GM12878 (cell line): ENCODE results near the gene CDKN2B-AS1. TPM values are rescaled to one million over a fixed set of nuclear protein-coding genes. Genes with fewer than 3 reads are reported as not detected.

ENCODE experiments used
- ATAC-seq: fragments of 200-7000 bp; cut with Tn5 transposase; 3 replicates; pipeline ENCODE4 v1.9.1; 2020; ENCODE audit warnings: mild to moderate bottlenecking, moderate library complexity
- BruUV-seq: library from RNA; stranded (reverse); fragments of 400-500 nt; replicated peaks from 2 replicates; lab custom pipeline; 2021; lab: Mats Ljungman, UMichigan
- CTCF ChIA-PET: fragments of 300-600 bp; sonication (Branson Sonifier 250); formaldehyde crosslinking; extraction: SDS; loops from one replicate; lab custom pipeline; 2021; ENCODE audit warnings: inconsistent platforms; lab: Yijun Ruan, JAX
- POLR2A ChIA-PET: fragments of 350-600 bp; formaldehyde crosslinking; extraction: SDS; loops from one replicate; lab custom pipeline; 2021; ENCODE audit warnings: inconsistent platforms; lab: Charles Lee
- RAD21 ChIA-PET: fragments of 300-600 bp; sonication (Branson Sonifier 250); formaldehyde crosslinking; loops from one replicate; lab custom pipeline; 2023; ENCODE audit warnings: antibody characterized with exemption; ENCODE audit not compliant: unreplicated experiment; lab: Charles Lee
- SMC1A ChIA-PET: fragments of 300-600 bp; sonication (Branson Sonifier 250); formaldehyde crosslinking; loops from one replicate; lab custom pipeline; 2023; ENCODE audit not compliant: unreplicated experiment, uncharacterized antibody; lab: Charles Lee
- DNase-seq: peaks from one replicate; pipeline ENCODE4 v3.0.0-alpha.2; 2011; ENCODE audit warnings: low read depth, low spot score
- FAIRE-seq: peaks from 3 replicates; lab custom pipeline; 2011; peaks lifted over from hg19 to GRCh38; lab: Jason Lieb, UNC
- H2AFZ ChIP-seq: 2 replicates; pipeline ENCODE4 v1.6.0; 2011; ENCODE audit warnings: low read depth, low read length, control low read depth; ENCODE audit not compliant: control insufficient read depth
- H3K27ac ChIP-seq: 2 replicates; pipeline ENCODE4 v1.5.1; 2011; ENCODE audit warnings: control low read depth; ENCODE audit not compliant: control insufficient read depth, insufficient read depth
- H3K27me3 ChIP-seq, 2 experiments: replicated peaks in 1 of 2; 2 replicates each; pipeline versions ENCODE4 v1.6.0 to v1.6.1; 2011; ENCODE audit warnings: low read length in 1 of 2; ENCODE audit not compliant: control insufficient read depth in 2 of 2, insufficient read depth in 2 of 2
- H3K36me3 ChIP-seq, 2 experiments: 2 replicates each; pipeline ENCODE4 v1.5.1; 2011; ENCODE audit warnings: low read length in 1 of 2; ENCODE audit not compliant: control insufficient read depth in 2 of 2, insufficient read depth in 2 of 2
- H3K4me1 ChIP-seq: 2 replicates; pipeline ENCODE4 v1.6.1; 2011; ENCODE audit warnings: mild to moderate bottlenecking, low read length, moderate library complexity, mixed read lengths; ENCODE audit not compliant: control insufficient read depth, insufficient read depth
- H3K4me2 ChIP-seq: 2 replicates; pipeline ENCODE4 v1.6.0; 2011; ENCODE audit warnings: control low read depth; ENCODE audit not compliant: control insufficient read depth, insufficient read depth
- H3K4me3 ChIP-seq: fragments of 200-600 bp; sonication (generic); 2 replicates; pipeline ENCODE4 v1.5.1; 2016
- H3K79me2 ChIP-seq: 2 replicates; pipeline ENCODE4 v1.6.0; 2011; ENCODE audit warnings: low read length; ENCODE audit not compliant: control insufficient read depth, insufficient read depth
- H3K9ac ChIP-seq: 2 replicates; pipeline ENCODE4 v1.8.0; 2011; ENCODE audit warnings: low read length, control low read depth, mixed read lengths; ENCODE audit not compliant: control insufficient read depth, insufficient read depth
- H3K9me3 ChIP-seq: replicated peaks from 3 replicates; pipeline ENCODE4 v1.5.1; 2011; ENCODE audit warnings: mild to moderate bottlenecking, low read length; ENCODE audit not compliant: control insufficient read depth, insufficient read depth
- H4K20me1 ChIP-seq: 2 replicates; pipeline ENCODE4 v1.6.0; 2011; ENCODE audit not compliant: control insufficient read depth, insufficient read depth
- BCL11A ChIP-seq: IDR thresholded peaks from 2 replicates; pipeline ENCODE4 v1.6.1; 2011; ENCODE audit warnings: low read depth, low read length
- CBX3 ChIP-seq: fragments of 200-600 bp; sonication (generic); IDR thresholded peaks from 2 replicates; pipeline ENCODE4 v1.6.1; 2016; ENCODE audit warnings: low read depth, borderline replicate concordance
- HCFC1 ChIP-seq: fragments of 150-350 bp; IDR thresholded peaks from 2 replicates; pipeline ENCODE4 v1.6.1; 2014; ENCODE audit warnings: low read length
- HDAC2 ChIP-seq: fragments of 200-600 bp; sonication (generic); IDR thresholded peaks from 2 replicates; pipeline ENCODE4 v1.6.1; 2017
- HDGF ChIP-seq: fragments of 450-650 bp; IDR thresholded peaks from 2 replicates; pipeline ENCODE4 v1.6.1; 2016; ENCODE audit warnings: antibody characterized with exemption
- JUNB ChIP-seq: IDR thresholded peaks from 2 replicates; pipeline ENCODE4 v1.6.1; 2016; ENCODE audit warnings: antibody characterized with exemption, mild to moderate bottlenecking
- MEF2A ChIP-seq: IDR thresholded peaks from 2 replicates; pipeline ENCODE4 v1.6.1; 2011; ENCODE audit warnings: low read depth, mild to moderate bottlenecking, low read length, moderate library complexity; ENCODE audit not compliant: insufficient read depth
- MEF2B ChIP-seq: fragments of 450-650 bp; IDR thresholded peaks from 2 replicates; pipeline ENCODE4 v1.6.1; 2018; ENCODE audit warnings: mild to moderate bottlenecking, moderate library complexity; ENCODE audit not compliant: partially characterized antibody, poor library complexity, severe bottlenecking
- RBBP5 ChIP-seq: fragments of 200-600 bp; sonication (generic); conservative IDR thresholded peaks from 2 replicates; pipeline ENCODE4 v1.6.1; 2016
- USF1 ChIP-seq: IDR thresholded peaks from 2 replicates; pipeline ENCODE4 v1.6.1; 2011; ENCODE audit warnings: borderline replicate concordance, low read depth, mild to moderate bottlenecking, moderate library complexity, mixed read lengths, low read length; ENCODE audit not compliant: insufficient read depth; ENCODE audit errors: extremely low read length
- ZNF217 ChIP-seq: fragments of 450-650 bp; IDR thresholded peaks from 2 replicates; pipeline ENCODE4 v1.6.1; 2017; ENCODE audit warnings: antibody characterized with exemption, mild to moderate bottlenecking
- WGBS: methylation state at CpG from one replicate; pipeline ENCODE4 v1.1.6; 2016; ENCODE audit warnings: low lambda C conversion rate; ENCODE audit not compliant: insufficient replicate concordance, insufficient coverage; ENCODE audit errors: missing lambda C conversion rate; 5-methylcytosine and 5-hydroxymethylcytosine counted together
- in situ Hi-C: fragments of 300-500 bp; cut with MboI; formaldehyde crosslinking; loops from 9 replicates; pipeline ENCODE4 v1.14.3; 2018; ENCODE audit warnings: mixed read lengths
- intact Hi-C: fragments of 100-400 bp; cut with micrococcal nuclease; formaldehyde crosslinking; loops from one replicate; pipeline ENCODE4 v1.14.2; 2022; ENCODE audit not compliant: unreplicated experiment
- polyA plus RNA-seq, 11 experiments: library from polyadenylated mRNA; depleted of rRNA in 4 of 11; unstranded in 6 of 11; stranded (reverse) in 5 of 11; fragments of >200 nt; fragmentation: Nextera tagmentation in 4 of 11; fragmentation: Illumina TruSeq in 1 of 11; extraction: Ambion mirVana in 4 of 11; extraction: Trizol in 1 of 11; gene quantifications; 1 replicate in 1 of 11; 2 replicates in 10 of 11; pipeline versions ENCODE4 v1.2.1 to v1.2.3, GENCODE V29; 2011 to 2016; ENCODE audit warnings: inconsistent platforms in 2 of 11, missing spikeins in 2 of 11, low read depth in 1 of 11
- total RNA-seq, 4 experiments: library from RNA; depleted of rRNA in 3 of 4; stranded (reverse); fragments of >200 nt in 3 of 4; fragmentation: Illumina TruSeq in 1 of 4; extraction: Trizol in 1 of 4; gene quantifications; 2 replicates each; pipeline versions ENCODE4 v1.2.1 to v1.2.3, GENCODE V29; 2013 to 2021

CDKN2B-AS1 gene
- total and polyA plus RNA-seq, 10 of the 15 experiments (the other 5 are each of a cell fraction or from before 2014, with no cell fraction given) = 0.22 to 2.2 (median 1.0) TPM; not detected in 1

GRCh38 chr9:22039258-22039657, 44.7 kb downstream of the CDKN2B-AS1 start:
- ATAC-seq (no peak), FAIRE-seq (no peak), DNase-seq (no peak)
- in situ Hi-C loops = loop anchor here (5.0 kb wide), 1 partner anchor 227 kb away; no protein-coding TSS in a partner anchor
- no peaks in the 10 kb centered on the region for H3K9me3 ChIP-seq
- TF ChIP-seq USF1 = no peak
- TF ChIP-seq HDGF = no peak
- no peak for TF ChIP-seq RBBP5
- TF ChIP-seq MEF2A = no peak
- TF ChIP-seq CBX3 = no peak
- no peak for TF ChIP-seq JUNB
- TF ChIP-seq ZNF217 = no peak
- no peak for TF ChIP-seq MEF2B
- TF ChIP-seq BCL11A = no peak
- no peak for TF ChIP-seq HDAC2
- TF ChIP-seq HCFC1 = no peak
- H3K4me3 ChIP-seq = no peak overlapping the region
- intact Hi-C loops = loop anchor here (10.0 kb wide), 1 partner anchor 196 kb away; no protein-coding TSS in a partner anchor
- no peaks in the 10 kb centered on the region for H3K36me3 ChIP-seq
- ChIA-PET RAD21 (interaction anchor here (0.8 to 6.9 kb wide), 5 partner anchors 12 to 413 kb away, joined by 3 to 59 read pairs (median 3); no protein-coding TSS in a partner anchor), SMC1A (interaction anchor here (0.7 to 5.2 kb wide), 12 partner anchors 8 to 230 kb away, joined by 3 to 56 read pairs (median 4); partner anchors contain the start of gene CDKN2B), CTCF (interaction anchor here (1.0 to 9.7 kb wide), 9 partner anchors 10 to 228 kb away, joined by 3 to 182 read pairs (median 4); partner anchors contain the start of gene CDKN2B), POLR2A (no interaction called here)
- H3K79me2 ChIP-seq = no peaks in the 10 kb centered on the region
- no peaks in the 10 kb centered on the region; a peak in 1 of 4 replicates for H3K27me3 ChIP-seq
- H3K27ac ChIP-seq = no peak overlapping the region
- H4K20me1 ChIP-seq = no peaks in the 10 kb centered on the region
- H3K9ac ChIP-seq = no peak overlapping the region
- no peak overlapping the region for H2AFZ ChIP-seq
- H3K4me1 ChIP-seq = no peaks in the 10 kb centered on the region
- BruUV-seq = no TSS peak
- H3K4me2 ChIP-seq = no peak overlapping the region
- WGBS = 97% methylated on average over 3 of the region's 3 CpGs
